ENCODE data around the gene P4HA3.

The P4HA3 gene

GRCh38 chr11:74316772-74317505 lies 5.5 kb upstream of the P4HA3 start:
- DNase-seq, result no peak

GRCh38 chr11:74312326-74312725 lies 886 bp upstream of the P4HA3 start:
- DNase-seq, result no peak

GRCh38 chr11:74310857-74311256 lies 583 bp downstream of the P4HA3 start:
- no peak for DNase-seq

- no peak for DNase-seq
Measured at GRCh38 chr11:74307434-74307833, 4.0 kb downstream of the P4HA3 start.

- DNase-seq, result no peak
Measured at GRCh38 chr11:74306435-74307175, 4.8 kb downstream of the P4HA3 start.

GRCh38 chr11:74299015-74299414 lies 12.4 kb downstream of the P4HA3 start:
- DNase-seq, result no peak

- no peak for DNase-seq
Measured at GRCh38 chr11:74297484-74297883, 14.0 kb downstream of the P4HA3 start.

GRCh38 chr11:74288911-74289310 lies 22.5 kb downstream of the P4HA3 start:
- DNase-seq, result no peak

GRCh38 chr11:74288161-74288560 lies 23.3 kb downstream of the P4HA3 start:
- DNase-seq, result no peak

GRCh38 chr11:74284466-74284865 lies 27.0 kb downstream of the P4HA3 start:
- DNase-seq, result no peak

- no peak for DNase-seq
Measured at GRCh38 chr11:74283580-74284180, 27.8 kb downstream of the P4HA3 start.

- DNase-seq, result no peak
Measured at GRCh38 chr11:74282914-74283371, 28.5 kb downstream of the P4HA3 start.

GRCh38 chr11:74282421-74282820 lies 29.0 kb downstream of the P4HA3 start:
- DNase-seq, result no peak

- DNase-seq, result no peak
Measured at GRCh38 chr11:74280494-74280893, 30.9 kb downstream of the P4HA3 start.

GRCh38 chr11:74279256-74279655 lies 32.2 kb downstream of the P4HA3 start:
- DNase-seq, result no peak

GRCh38 chr11:74278721-74279161 lies 32.7 kb downstream of the P4HA3 start:
- no peak for DNase-seq

- DNase-seq, result no peak
Measured at GRCh38 chr11:74278103-74278502, 33.3 kb downstream of the P4HA3 start.

GRCh38 chr11:74276581-74276980 lies 34.9 kb downstream of the P4HA3 start:
- DNase-seq, result no peak

GRCh38 chr11:74272276-74272675 lies 39.2 kb downstream of the P4HA3 start:
- no peak for DNase-seq

- DNase-seq, result no peak
Measured at GRCh38 chr11:74269161-74269811, 42.2 kb downstream of the P4HA3 start.

GRCh38 chr11:74268456-74268855 lies 43.0 kb downstream of the P4HA3 start:
- DNase-seq, result no peak

- DNase-seq, result no peak
Measured at GRCh38 chr11:74267014-74267413, 44.4 kb downstream of the P4HA3 start.

- no peak for DNase-seq
Measured at GRCh38 chr11:74265256-74265655, 46.2 kb downstream of the P4HA3 start.

All from effector CD4-positive, alpha-beta T cell (primary cell).